ENCODE results near the gene COL23A1.

COL23A1 gene

DNA sequence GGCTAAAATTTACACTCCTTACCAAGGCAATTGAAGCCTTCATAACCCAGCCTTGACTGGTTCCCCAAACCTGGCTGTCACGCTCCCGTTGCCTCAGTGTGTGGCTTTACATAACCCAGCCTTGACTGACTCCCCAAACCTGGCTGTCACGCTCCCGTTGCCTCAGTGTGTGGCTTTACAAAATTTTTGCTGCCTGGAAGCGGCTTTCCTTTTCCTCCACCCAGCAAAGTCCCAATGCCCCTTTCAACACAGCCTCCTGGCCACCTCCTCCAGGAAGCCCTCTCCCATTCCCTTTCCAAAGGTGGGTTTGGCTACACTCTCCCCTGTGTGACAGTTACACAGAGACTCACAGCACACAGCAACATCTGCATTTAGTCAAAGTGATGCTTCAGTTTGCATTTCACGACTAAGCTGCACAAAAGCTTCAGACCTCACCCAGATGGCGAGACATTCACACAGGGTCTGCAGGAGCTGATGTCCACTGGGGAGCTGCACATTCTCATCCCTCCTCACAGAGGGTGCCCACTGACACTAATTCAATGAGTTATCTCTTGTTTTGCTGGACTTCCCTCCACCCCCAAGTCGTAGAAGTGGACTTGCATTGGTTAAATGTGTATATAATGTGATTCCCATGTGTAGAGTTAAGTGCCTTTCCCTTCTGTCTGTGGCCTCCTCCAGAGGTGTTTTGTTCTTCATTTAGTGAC, 201.0 kb downstream of the COL23A1 start:
- H3K27ac ChIP-seq: no peak overlapping the region
- no peak for DNase-seq (ENCODE audit: low spot score)
- CTCF ChIA-PET: interaction anchor here (0.5 kb wide), 1 partner anchor 136 kb away, joined by 3 read pairs; no protein-coding TSS in a partner anchor
- TF ChIP-seq, protein P1, sequence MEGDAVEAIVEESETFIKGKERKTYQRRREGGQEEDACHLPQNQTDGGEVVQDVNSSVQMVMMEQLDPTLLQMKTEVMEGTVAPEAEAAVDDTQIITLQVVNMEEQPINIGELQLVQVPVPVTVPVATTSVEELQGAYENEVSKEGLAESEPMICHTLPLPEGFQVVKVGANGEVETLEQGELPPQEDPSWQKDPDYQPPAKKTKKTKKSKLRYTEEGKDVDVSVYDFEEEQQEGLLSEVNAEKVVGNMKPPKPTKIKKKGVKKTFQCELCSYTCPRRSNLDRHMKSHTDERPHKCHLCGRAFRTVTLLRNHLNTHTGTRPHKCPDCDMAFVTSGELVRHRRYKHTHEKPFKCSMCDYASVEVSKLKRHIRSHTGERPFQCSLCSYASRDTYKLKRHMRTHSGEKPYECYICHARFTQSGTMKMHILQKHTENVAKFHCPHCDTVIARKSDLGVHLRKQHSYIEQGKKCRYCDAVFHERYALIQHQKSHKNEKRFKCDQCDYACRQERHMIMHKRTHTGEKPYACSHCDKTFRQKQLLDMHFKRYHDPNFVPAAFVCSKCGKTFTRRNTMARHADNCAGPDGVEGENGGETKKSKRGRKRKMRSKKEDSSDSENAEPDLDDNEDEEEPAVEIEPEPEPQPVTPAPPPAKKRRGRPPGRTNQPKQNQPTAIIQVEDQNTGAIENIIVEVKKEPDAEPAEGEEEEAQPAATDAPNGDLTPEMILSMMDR (conservative IDR thresholded peaks at IDR 0.05; ENCODE audit: low read depth): no peak
- POLR2A ChIA-PET (ENCODE audit: low non-redundant PET): no interaction called here

DNA sequence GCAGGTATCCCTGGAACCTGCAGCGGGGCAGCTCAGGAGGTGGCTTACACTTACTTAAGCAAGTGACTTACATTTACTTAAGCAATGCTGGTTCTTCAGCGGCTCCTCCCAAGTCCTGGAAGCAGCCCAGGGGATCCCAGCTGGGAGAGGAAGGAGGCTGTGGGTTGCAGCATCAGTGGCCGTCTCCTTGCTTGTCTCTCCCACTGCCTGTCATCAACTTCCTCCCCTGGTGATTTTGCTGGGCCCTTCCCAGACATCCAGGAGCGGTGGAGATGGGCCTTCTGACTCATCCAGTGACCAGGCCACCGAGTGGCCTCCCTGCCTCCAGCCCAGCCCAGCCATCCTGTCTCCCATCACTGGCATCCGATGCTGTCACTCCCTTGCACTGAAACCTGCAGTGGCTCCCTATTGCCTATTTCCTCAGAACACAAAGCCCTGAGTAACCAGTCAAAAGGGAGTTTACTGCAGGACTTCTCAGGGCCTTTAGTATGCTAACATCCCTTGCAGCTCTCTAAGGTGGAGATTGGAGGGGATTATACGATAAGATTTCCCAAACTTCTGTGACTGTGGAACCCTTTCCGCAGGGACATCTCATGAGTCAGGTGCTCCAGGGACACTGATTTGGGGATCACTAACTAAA, 201.7 kb downstream of the COL23A1 start:
- DNase-seq (ENCODE audit: low spot score): no peak
- no peak overlapping the region for H3K27ac ChIP-seq
- TF ChIP-seq, protein P1 (conservative IDR thresholded peaks at IDR 0.05; ENCODE audit: low read depth): no peak
- ChIA-PET POLR2A (ENCODE audit: low non-redundant PET) (no interaction called here), CTCF (no interaction called here)

DNA sequence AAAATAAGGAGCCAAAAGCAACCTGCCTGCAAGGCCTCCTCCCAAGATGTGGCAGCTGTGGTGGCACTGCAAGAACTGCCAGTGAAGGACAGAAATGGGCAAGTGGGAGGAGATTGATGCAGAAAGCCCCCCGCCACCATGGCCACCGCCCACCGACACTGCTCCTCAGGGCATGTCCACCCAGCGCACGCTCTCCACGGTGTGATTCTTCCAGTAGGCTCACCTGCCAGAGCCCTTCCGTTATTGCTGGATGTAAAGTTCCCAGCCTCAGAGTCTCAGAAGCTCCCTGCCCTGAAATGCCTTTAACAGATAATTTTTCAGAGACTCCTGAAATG, 202.4 kb downstream of the COL23A1 start:
- CTCF ChIA-PET: no interaction called here
- DNase-seq (ENCODE audit: low spot score): no peak
- POLR2A ChIA-PET (ENCODE audit: low non-redundant PET): no interaction called here
- no peak overlapping the region for H3K27ac ChIP-seq
- TF ChIP-seq, protein P1 (conservative IDR thresholded peaks at IDR 0.05; ENCODE audit: low read depth): no peak

DNA sequence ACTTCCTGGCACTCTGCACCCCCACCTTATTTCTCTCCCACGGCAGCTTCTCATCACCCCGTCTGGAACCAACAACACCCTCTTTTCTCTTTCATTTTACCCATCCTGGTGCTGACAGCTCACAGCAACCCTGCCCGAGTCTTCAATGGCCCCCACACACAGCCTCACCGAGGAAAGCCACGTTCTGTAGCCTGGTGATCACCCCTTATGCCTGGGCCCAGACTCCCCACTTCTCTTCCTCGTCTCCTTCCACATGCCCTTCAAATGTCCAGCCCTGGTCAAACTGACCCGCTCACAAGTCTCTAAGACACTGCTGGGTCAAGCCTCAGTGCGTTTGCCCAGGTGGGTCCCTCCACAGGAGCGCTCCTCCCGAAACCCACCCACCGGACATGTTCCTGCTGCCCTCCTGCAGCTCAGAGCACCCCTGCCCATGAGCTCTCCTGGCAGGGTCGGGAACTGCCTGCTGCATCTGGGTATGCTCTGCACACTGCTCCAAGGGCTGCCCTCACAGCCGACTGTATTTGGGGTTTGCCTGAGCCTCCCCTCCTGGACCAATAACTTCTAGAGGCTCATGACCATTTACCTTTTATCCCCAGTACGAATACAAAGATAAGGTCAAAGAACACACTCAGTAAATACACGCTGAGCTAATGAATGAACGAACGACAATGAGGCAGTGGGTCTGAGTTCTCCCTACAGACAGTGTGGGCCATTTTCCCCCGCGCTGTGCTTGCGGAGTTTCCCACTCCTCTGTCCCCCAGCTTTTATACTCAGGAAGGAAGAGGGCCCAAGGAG, 202.9 kb downstream of the COL23A1 start:
- TF ChIP-seq, protein P1 (conservative IDR thresholded peaks at IDR 0.05; ENCODE audit: low read depth): no peak
- H3K27ac ChIP-seq: no peak overlapping the region
- ChIA-PET CTCF (interaction anchor here (0.6 kb wide), 1 partner anchor 59 kb away, joined by 3 read pairs; no protein-coding TSS in a partner anchor), POLR2A (ENCODE audit: low non-redundant PET) (no interaction called here)
- DNase-seq (ENCODE audit: low spot score): no peak

DNA sequence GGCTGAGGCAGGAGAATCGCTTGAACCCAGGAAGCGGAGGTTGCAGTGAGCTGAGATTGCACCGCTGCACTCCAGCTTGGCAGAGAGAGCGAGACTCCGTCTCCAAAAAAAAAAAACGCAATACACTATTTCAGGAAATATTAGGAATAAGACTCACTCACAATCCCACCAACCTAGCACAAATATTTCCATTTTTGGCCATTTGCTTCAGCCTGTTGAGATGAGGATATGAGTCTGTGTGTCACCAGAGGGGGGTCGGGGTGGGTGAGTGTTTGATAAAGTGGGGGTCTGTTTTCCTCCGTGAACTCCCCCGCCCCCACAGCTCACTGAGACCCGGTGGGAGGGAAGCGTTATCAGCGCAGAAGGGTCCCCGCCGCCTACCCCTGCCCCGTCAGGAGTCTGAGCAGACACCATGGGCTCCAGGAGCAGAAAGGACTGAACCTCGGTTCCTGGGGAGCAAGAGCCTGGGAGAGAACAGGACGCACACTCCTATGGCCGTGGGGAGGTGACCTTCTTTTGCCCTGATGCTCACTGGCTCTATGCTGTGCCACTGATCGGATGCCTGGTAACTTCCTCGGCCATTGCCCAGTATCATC, 203.8 kb downstream of the COL23A1 start:
- CTCF ChIA-PET: interaction anchor here (1.4 kb wide), 1 partner anchor 75 kb away, joined by 7 read pairs; no protein-coding TSS in a partner anchor

More for the DNA sequence above, 203.8 kb downstream of the COL23A1 start:
- TF ChIP-seq, protein P1 (conservative IDR thresholded peaks at IDR 0.05; ENCODE audit: low read depth): no peak
- DNase-seq (ENCODE audit: low spot score): no peak
- H3K27ac ChIP-seq: no peak overlapping the region
- POLR2A ChIA-PET (ENCODE audit: low non-redundant PET): no interaction called here
